Measurements from ENCODE around the gene B4GALNT2.
"Not testable (repeated sequence)": the region's sequence is repeated elsewhere in the genome, so short reads cannot be mapped to it uniquely, and the experiment has no call there.

B4GALNT2 gene

GRCh38 chr17:49132699-49133364 is at the start of gene B4GALNT2:
Gene B4GALNT2 (plus strand): TSS chr17:49132769. CDS start chr17:49132793, 24 bp downstream.
- no peak for DNase-seq (ENCODE audit: low spot score)

- DNase-seq (ENCODE audit: low spot score), result not testable (repeated sequence)
Measured at GRCh38 chr17:49085046-49085445, 47.5 kb upstream of the B4GALNT2 start.

GRCh38 chr17:49085565-49086315 is 46.8 kb upstream of the B4GALNT2 start:
- DNase-seq (ENCODE audit: low spot score), result no peak

- no peak for DNase-seq (ENCODE audit: low spot score)
Measured at GRCh38 chr17:49086316-49086605, 46.3 kb upstream of the B4GALNT2 start.

- no peak for DNase-seq (ENCODE audit: low spot score)
Measured at GRCh38 chr17:49086649-49087048, 45.9 kb upstream of the B4GALNT2 start.

- no peak for DNase-seq (ENCODE audit: low spot score)
Measured at GRCh38 chr17:49089094-49089493, 43.5 kb upstream of the B4GALNT2 start.

GRCh38 chr17:49090878-49091594 is 41.5 kb upstream of the B4GALNT2 start:
- DNase-seq (ENCODE audit: low spot score), result no peak

GRCh38 chr17:49093131-49093530 is 39.4 kb upstream of the B4GALNT2 start:
- no peak for DNase-seq (ENCODE audit: low spot score)

- no peak for DNase-seq (ENCODE audit: low spot score)
Measured at GRCh38 chr17:49100601-49101000, 32.0 kb upstream of the B4GALNT2 start.

GRCh38 chr17:49101054-49101534 is 31.5 kb upstream of the B4GALNT2 start:
- DNase-seq (ENCODE audit: low spot score), result no peak

GRCh38 chr17:49103360-49103759 is 29.2 kb upstream of the B4GALNT2 start:
- DNase-seq (ENCODE audit: low spot score), result not testable (repeated sequence)

- DNase-seq (ENCODE audit: low spot score), result no peak
Measured at GRCh38 chr17:49104511-49105074, 28.0 kb upstream of the B4GALNT2 start.

- DNase-seq (ENCODE audit: low spot score), result no peak
Measured at GRCh38 chr17:49106321-49107210, 26.0 kb upstream of the B4GALNT2 start.

GRCh38 chr17:49107211-49107557 is 25.4 kb upstream of the B4GALNT2 start:
- no peak for DNase-seq (ENCODE audit: low spot score)

GRCh38 chr17:49108318-49108717 is 24.3 kb upstream of the B4GALNT2 start:
- no peak for DNase-seq (ENCODE audit: low spot score)

GRCh38 chr17:49110509-49110908 is 22.1 kb upstream of the B4GALNT2 start:
- DNase-seq (ENCODE audit: low spot score), result no peak

GRCh38 chr17:49111934-49112333 is 20.6 kb upstream of the B4GALNT2 start:
- DNase-seq (ENCODE audit: low spot score), result no peak

- DNase-seq (ENCODE audit: low spot score), result no peak
Measured at GRCh38 chr17:49112936-49113335, 19.6 kb upstream of the B4GALNT2 start.

GRCh38 chr17:49114703-49115102 is 17.9 kb upstream of the B4GALNT2 start:
- no peak for DNase-seq (ENCODE audit: low spot score)

- no peak for DNase-seq (ENCODE audit: low spot score)
Measured at GRCh38 chr17:49117587-49118230, 14.9 kb upstream of the B4GALNT2 start.

GRCh38 chr17:49120166-49120565 is 12.4 kb upstream of the B4GALNT2 start:
- DNase-seq (ENCODE audit: low spot score), result no peak
